ENCODE data around the gene ZNF662. TPM values are rescaled to one million over a fixed set of nuclear protein-coding genes. Genes with fewer than 3 reads are reported as not detected.

ZNF662 gene
- total RNA-seq, 1 donor from 2014 or later, result 2.7 TPM

DNA sequence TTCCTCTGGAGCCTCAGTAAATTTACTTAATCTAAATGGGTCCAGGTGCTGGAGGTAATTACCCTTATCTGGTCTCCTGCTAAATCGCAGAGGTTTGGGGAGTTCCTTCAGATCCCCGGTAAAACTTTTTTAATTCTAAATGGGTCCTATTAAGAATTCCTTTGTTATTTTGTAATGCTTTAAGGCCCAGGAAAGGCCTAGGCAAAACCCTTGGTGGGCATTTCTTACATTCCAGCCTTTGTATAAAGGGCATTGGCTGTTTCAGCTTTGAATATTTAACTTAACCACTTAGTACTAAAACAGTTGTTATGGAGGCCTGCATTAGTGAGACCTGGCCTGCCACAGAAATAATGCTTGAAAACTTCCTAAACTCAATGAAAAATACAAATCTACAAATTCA, 14.9 kb upstream of the ZNF662 start:
- DNase-seq, result no peak
- intact Hi-C loops (cut with micrococcal nuclease), result no loop called here
- no peak overlapping the region for H3K27ac ChIP-seq (replicated peaks)

GRCh38 chr3:42892169-42892568, 13.8 kb upstream of the ZNF662 start:
- Histone ChIP-seq H3K36me3 (no peaks in the 10 kb centered on the region), H3K27ac (replicated peaks) (no peak overlapping the region), H3K9me3 (replicated peaks) (no peaks in the 10 kb centered on the region), H3K4me1 (no peaks in the 10 kb centered on the region), H3K27me3 (ENCODE audit: low read depth) (peaks cover 3% of the 10 kb centered on the region), H3K4me3 (no peak overlapping the region)
- intact Hi-C loops (cut with micrococcal nuclease), result no loop called here
- no peak for TF ChIP-seq CTCF (IDR thresholded peaks at IDR 0.05; ENCODE audit: borderline replicate concordance)
- no peak for DNase-seq

More for the DNA sequence above, 14.9 kb upstream of the ZNF662 start:
- no peak overlapping the region for H3K4me3 ChIP-seq
- H3K9me3 ChIP-seq (replicated peaks), result no peaks in the 10 kb centered on the region
- H3K36me3 ChIP-seq, result no peaks in the 10 kb centered on the region
- H3K27me3 ChIP-seq (ENCODE audit: low read depth), result peaks cover 9% of the 10 kb centered on the region
- no peak for TF ChIP-seq CTCF (IDR thresholded peaks at IDR 0.05; ENCODE audit: borderline replicate concordance)
- H3K4me1 ChIP-seq, result no peaks in the 10 kb centered on the region

- Histone ChIP-seq H3K27me3 (ENCODE audit: low read depth) (no peaks in the 10 kb centered on the region), H3K4me1 (no peaks in the 10 kb centered on the region), H3K27ac (replicated peaks) (no peak overlapping the region), H3K36me3 (no peaks in the 10 kb centered on the region), H3K4me3 (no peak overlapping the region), H3K9me3 (replicated peaks) (no peaks in the 10 kb centered on the region)
- no peak for TF ChIP-seq CTCF (IDR thresholded peaks at IDR 0.05; ENCODE audit: borderline replicate concordance)
- intact Hi-C loops (cut with micrococcal nuclease), result no loop called here
- no peak for DNase-seq
Observed at GRCh38 chr3:42892807-42893206, 13.1 kb upstream of the ZNF662 start.

GRCh38 chr3:42894698-42895579, 11.0 kb upstream of the ZNF662 start:
- H3K36me3 ChIP-seq, result no peaks in the 10 kb centered on the region
- H3K9me3 ChIP-seq (replicated peaks), result no peaks in the 10 kb centered on the region
- H3K27me3 ChIP-seq (ENCODE audit: low read depth), result no peaks in the 10 kb centered on the region
- H3K4me3 ChIP-seq, result no peak overlapping the region
- TF ChIP-seq CTCF (IDR thresholded peaks at IDR 0.05; ENCODE audit: borderline replicate concordance), result no peak
- no peak overlapping the region for H3K27ac ChIP-seq (replicated peaks)
- no peaks in the 10 kb centered on the region for H3K4me1 ChIP-seq
- DNase-seq, result no peak
- intact Hi-C loops (cut with micrococcal nuclease), result no loop called here

DNA sequence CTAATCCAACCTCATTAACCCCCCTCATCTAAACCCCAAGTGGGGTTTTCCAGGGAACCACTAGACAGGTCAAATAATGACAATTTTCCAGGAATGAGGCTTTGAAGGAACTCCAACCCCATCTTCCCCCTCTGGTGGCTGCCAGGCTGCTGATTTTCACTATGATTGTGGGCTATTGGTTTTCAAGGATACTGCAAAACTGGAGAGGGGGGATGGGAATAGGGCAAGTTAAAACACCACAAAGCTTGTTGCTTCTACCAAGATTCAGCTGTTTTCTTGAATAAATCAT, 10.4 kb upstream of the ZNF662 start:
- Histone ChIP-seq H3K27me3 (ENCODE audit: low read depth) (no peaks in the 10 kb centered on the region), H3K27ac (replicated peaks) (no peak overlapping the region), H3K9me3 (replicated peaks) (no peaks in the 10 kb centered on the region), H3K36me3 (no peaks in the 10 kb centered on the region), H3K4me1 (no peaks in the 10 kb centered on the region), H3K4me3 (no peak overlapping the region)
- no peak for TF ChIP-seq CTCF (IDR thresholded peaks at IDR 0.05; ENCODE audit: borderline replicate concordance)
- no peak for DNase-seq
- intact Hi-C loops (cut with micrococcal nuclease), result no loop called here
